ENCODE results near the gene ACO2. TPM values are rescaled to one million over a fixed set of nuclear protein-coding genes. Genes with fewer than 3 reads are reported as not detected.

The ACO2 gene
- total RNA-seq, 1 donor, result 57.9 TPM

DNA sequence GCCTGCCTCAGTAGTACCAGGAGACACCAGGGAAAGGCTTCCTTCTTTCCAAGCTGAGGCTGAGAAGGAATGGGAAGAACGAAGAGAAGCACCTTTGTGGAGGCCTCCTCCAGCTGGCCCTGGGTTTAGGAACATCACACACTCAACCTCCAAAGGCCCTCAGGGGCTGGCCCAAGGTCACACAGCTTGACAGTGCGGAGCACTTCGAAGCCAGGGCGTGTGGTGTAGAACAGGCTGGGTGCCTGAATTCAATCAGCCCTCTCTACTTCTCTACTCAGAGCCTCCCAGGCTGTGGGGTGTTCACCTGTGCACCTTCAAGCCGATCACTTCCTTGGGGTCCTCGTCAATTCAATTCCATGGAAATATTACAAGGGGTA lies 91.2 kb downstream of the ACO2 start:
- TF ChIP-seq, protein P1, sequence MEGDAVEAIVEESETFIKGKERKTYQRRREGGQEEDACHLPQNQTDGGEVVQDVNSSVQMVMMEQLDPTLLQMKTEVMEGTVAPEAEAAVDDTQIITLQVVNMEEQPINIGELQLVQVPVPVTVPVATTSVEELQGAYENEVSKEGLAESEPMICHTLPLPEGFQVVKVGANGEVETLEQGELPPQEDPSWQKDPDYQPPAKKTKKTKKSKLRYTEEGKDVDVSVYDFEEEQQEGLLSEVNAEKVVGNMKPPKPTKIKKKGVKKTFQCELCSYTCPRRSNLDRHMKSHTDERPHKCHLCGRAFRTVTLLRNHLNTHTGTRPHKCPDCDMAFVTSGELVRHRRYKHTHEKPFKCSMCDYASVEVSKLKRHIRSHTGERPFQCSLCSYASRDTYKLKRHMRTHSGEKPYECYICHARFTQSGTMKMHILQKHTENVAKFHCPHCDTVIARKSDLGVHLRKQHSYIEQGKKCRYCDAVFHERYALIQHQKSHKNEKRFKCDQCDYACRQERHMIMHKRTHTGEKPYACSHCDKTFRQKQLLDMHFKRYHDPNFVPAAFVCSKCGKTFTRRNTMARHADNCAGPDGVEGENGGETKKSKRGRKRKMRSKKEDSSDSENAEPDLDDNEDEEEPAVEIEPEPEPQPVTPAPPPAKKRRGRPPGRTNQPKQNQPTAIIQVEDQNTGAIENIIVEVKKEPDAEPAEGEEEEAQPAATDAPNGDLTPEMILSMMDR (IDR thresholded peaks at IDR 0.05; ENCODE audit: extremely low read depth, low read depth, low read length), result no peak
- Histone ChIP-seq H2AFZ (ENCODE audit: low read length) (no peak overlapping the region), H3K4me1 (ENCODE audit: insufficient read depth, low read length) (peaks cover 29% of the 10 kb centered on the region), H3K4me2 (ENCODE audit: insufficient read depth, low read length) (no peak overlapping the region), H4K20me1 (ENCODE audit: insufficient read depth, low read length) (no peaks in the 10 kb centered on the region), H3K27me3 (ENCODE audit: insufficient read depth, low read length) (no peaks in the 10 kb centered on the region), H3K36me3 (ENCODE audit: insufficient read depth, low read length) (no peaks in the 10 kb centered on the region), H3K27ac (ENCODE audit: low read depth, low read length) (no peak overlapping the region), H3K79me2 (ENCODE audit: insufficient read depth, low read length) (no peaks in the 10 kb centered on the region), H3K4me3 (ENCODE audit: insufficient read depth, low read length) (no peak overlapping the region), H3K9me3 (ENCODE audit: low read depth, low read length) (no peaks in the 10 kb centered on the region)
- DNase-seq (ENCODE audit: insufficient read length, low spot score, missing footprints), result no peak

DNA sequence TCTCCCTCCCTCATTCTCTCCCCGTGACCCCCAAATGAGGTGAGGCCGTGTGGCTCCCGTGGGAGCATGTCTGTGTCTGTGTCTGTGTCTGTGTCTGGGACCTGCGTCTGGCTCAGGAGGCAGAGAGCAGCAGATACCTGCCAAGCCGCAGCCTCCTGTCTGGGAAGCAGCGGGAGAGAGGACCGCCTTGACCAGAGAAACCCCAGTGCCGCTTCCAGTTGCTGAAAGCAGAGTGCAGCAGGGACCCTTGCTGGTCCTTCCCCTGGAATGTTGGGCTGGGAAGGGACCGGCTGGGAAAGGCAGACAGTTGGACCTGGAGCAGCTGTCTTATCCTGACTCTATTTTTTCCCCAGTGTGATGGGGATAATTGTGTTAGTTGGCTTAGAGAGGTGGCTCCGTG lies 92.4 kb downstream of the ACO2 start:
- Histone ChIP-seq H3K27ac (ENCODE audit: low read depth, low read length) (no peak overlapping the region), H3K4me1 (ENCODE audit: insufficient read depth, low read length) (peaks cover 34% of the 10 kb centered on the region), H4K20me1 (ENCODE audit: insufficient read depth, low read length) (no peaks in the 10 kb centered on the region), H2AFZ (ENCODE audit: low read length) (peak overlapping the region; percentile 42), H3K4me3 (ENCODE audit: insufficient read depth, low read length) (peak overlapping the region; percentile 46), H3K36me3 (ENCODE audit: insufficient read depth, low read length) (no peaks in the 10 kb centered on the region), H3K9me3 (ENCODE audit: low read depth, low read length) (no peaks in the 10 kb centered on the region), H3K79me2 (ENCODE audit: insufficient read depth, low read length) (no peaks in the 10 kb centered on the region), H3K4me2 (ENCODE audit: insufficient read depth, low read length) (no peak overlapping the region), H3K27me3 (ENCODE audit: insufficient read depth, low read length) (no peaks in the 10 kb centered on the region)
- no peak for DNase-seq (ENCODE audit: insufficient read length, low spot score, missing footprints)
- TF ChIP-seq, protein P1 (IDR thresholded peaks at IDR 0.05; ENCODE audit: extremely low read depth, low read depth, low read length), result no peak

DNA sequence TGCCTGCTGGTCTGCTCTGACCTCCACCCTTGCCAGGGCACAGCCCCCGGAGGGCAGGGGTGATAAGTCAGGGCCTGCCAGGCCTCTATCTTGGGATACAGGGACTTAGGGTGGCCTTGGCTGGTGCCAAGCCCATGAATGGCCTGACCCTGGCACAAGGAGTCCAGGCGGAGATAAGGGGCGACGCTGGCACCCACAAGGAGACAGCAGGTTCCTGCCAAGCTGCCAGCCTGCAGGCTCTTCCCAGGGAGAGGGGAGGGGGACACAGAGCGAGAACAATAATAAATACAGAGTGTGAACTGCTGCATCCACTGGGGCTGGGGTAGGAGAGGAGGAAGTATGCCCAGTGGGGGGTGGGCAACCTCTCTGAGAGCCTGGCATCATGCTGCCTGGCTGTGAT lies 92.9 kb downstream of the ACO2 start:
- Histone ChIP-seq H2AFZ (ENCODE audit: low read length) (no peak overlapping the region), H3K4me3 (ENCODE audit: insufficient read depth, low read length) (no peak overlapping the region), H3K27ac (ENCODE audit: low read depth, low read length) (no peak overlapping the region), H3K9me3 (ENCODE audit: low read depth, low read length) (no peaks in the 10 kb centered on the region), H3K79me2 (ENCODE audit: insufficient read depth, low read length) (no peaks in the 10 kb centered on the region), H3K4me2 (ENCODE audit: insufficient read depth, low read length) (no peak overlapping the region), H3K36me3 (ENCODE audit: insufficient read depth, low read length) (no peaks in the 10 kb centered on the region), H3K4me1 (ENCODE audit: insufficient read depth, low read length) (peaks cover 31% of the 10 kb centered on the region), H4K20me1 (ENCODE audit: insufficient read depth, low read length) (no peaks in the 10 kb centered on the region), H3K27me3 (ENCODE audit: insufficient read depth, low read length) (no peaks in the 10 kb centered on the region)
- TF ChIP-seq, protein P1 (IDR thresholded peaks at IDR 0.05; ENCODE audit: extremely low read depth, low read depth, low read length), result no peak
- peak; percentile 57 for DNase-seq (ENCODE audit: insufficient read length, low spot score, missing footprints)

DNA sequence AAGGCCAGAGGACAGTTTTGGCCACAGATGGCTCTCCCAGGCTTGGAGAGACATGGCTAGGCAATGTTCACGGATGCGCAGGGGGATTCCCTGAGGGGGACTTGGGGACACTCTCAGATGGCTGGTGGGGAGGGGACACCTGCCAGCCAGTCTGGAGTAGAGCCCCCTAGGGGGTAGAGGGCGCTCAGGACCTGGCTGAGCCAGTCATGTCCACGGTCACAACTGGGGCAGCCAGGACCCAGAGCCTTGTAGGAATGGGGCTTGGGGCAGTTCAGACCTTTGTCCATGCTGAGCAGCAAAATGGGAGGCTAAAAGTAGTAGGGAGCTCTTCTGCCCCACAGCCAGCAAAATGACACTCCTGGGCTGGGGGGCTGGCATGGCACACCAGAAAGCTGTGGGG lies 93.5 kb downstream of the ACO2 start:
- no peaks in the 10 kb centered on the region for H3K36me3 ChIP-seq (ENCODE audit: insufficient read depth, low read length)
- H3K27ac ChIP-seq (ENCODE audit: low read depth, low read length), result no peak overlapping the region
- H3K4me1 ChIP-seq (ENCODE audit: insufficient read depth, low read length), result peaks cover 25% of the 10 kb centered on the region
- H4K20me1 ChIP-seq (ENCODE audit: insufficient read depth, low read length), result no peaks in the 10 kb centered on the region
- H3K4me3 ChIP-seq (ENCODE audit: insufficient read depth, low read length), result no peak overlapping the region
- no peak overlapping the region for H2AFZ ChIP-seq (ENCODE audit: low read length)
- no peaks in the 10 kb centered on the region for H3K79me2 ChIP-seq (ENCODE audit: insufficient read depth, low read length)
- peak; percentile 32 for DNase-seq (ENCODE audit: insufficient read length, low spot score, missing footprints)
- H3K9me3 ChIP-seq (ENCODE audit: low read depth, low read length), result no peaks in the 10 kb centered on the region
- no peaks in the 10 kb centered on the region for H3K27me3 ChIP-seq (ENCODE audit: insufficient read depth, low read length)
- TF ChIP-seq, protein P1 (IDR thresholded peaks at IDR 0.05; ENCODE audit: extremely low read depth, low read depth, low read length), result no peak
- H3K4me2 ChIP-seq (ENCODE audit: insufficient read depth, low read length), result no peak overlapping the region

Data from osteoblast (primary cell).